Sigmoid colon (tissue), 7 donors: ENCODE data around the gene SLF2. TPM values are rescaled to one million over a fixed set of nuclear protein-coding genes. Genes with fewer than 3 reads are reported as not detected.

Source experiments
- DNase-seq: peaks from one replicate; pipeline ENCODE4 v3.0.0-alpha.2; 2019
- H3K27ac ChIP-seq, 4 donors: fragments of 200-600 bp; sonication (generic); one replicate each; pipeline ENCODE4 v1.5.1; 2016 to 2019; ENCODE audit warnings: mild to moderate bottlenecking in 1 of 4
- H3K27me3 ChIP-seq, 3 donors: fragments of 200-600 bp; sonication (generic); one replicate each; pipeline ENCODE4 v1.5.1; 2019; ENCODE audit warnings: mild to moderate bottlenecking in 1 of 3
- H3K36me3 ChIP-seq, 4 donors: fragments of 200-600 bp; sonication (generic); one replicate each; pipeline ENCODE4 v1.5.1; 2016 to 2019
- H3K4me1 ChIP-seq, 4 donors: fragments of 200-600 bp; sonication (generic); one replicate each; pipeline ENCODE4 v1.5.1; 2017 to 2019
- H3K4me3 ChIP-seq, 4 donors: fragments of 200-600 bp; sonication (generic); one replicate each; pipeline ENCODE4 v1.5.1; 2017 to 2019; ENCODE audit warnings: mild to moderate bottlenecking in 2 of 4, moderate library complexity in 1 of 4
- H3K9me3 ChIP-seq, 4 donors: fragments of 200-600 bp in 3 of 4; sonication (generic) in 3 of 4; one replicate each; pipeline versions ENCODE4 v1.5.1 to v1.6.1; 2013 to 2019
- EP300 ChIP-seq, 4 donors: sonication (generic); formaldehyde crosslinking; IDR thresholded peaks; one replicate each; pipeline ENCODE4 v1.6.1; 2017; ENCODE audit warnings: antibody characterized with exemption in 4 of 4
- POLR2A ChIP-seq, 2 donors: fragments of 450-650 bp; IDR thresholded peaks; one replicate each; pipeline ENCODE4 v1.6.1; 2016; ENCODE audit warnings: antibody characterized with exemption in 2 of 2, mild to moderate bottlenecking in 2 of 2, moderate library complexity in 2 of 2
- POLR2AphosphoS5 ChIP-seq, 4 donors: sonication (generic); formaldehyde crosslinking; IDR thresholded peaks; one replicate each; pipeline ENCODE4 v1.6.1; 2017; ENCODE audit warnings: antibody characterized with exemption in 4 of 4
- WGBS, 2 donors: extraction: QIAGEN DNeasy Blood & Tissue Kit; methylation state at CpG; one replicate each; pipeline ENCODE4 v1.1.7; 2013; 5-methylcytosine and 5-hydroxymethylcytosine counted together
- intact Hi-C: fragments of 100-400 bp; cut with DNase I; formaldehyde crosslinking; loops from one replicate; pipeline ENCODE4 v1.15.1; 2023
- polyA plus RNA-seq, 3 donors: library from polyadenylated mRNA; stranded (reverse); fragments of 200-250 nt; gene quantifications; one replicate each; pipeline ENCODE4 v1.2.3, GENCODE V29; 2013
- total RNA-seq, 4 donors: library from RNA; depleted of rRNA; stranded (reverse); fragments of >200 nt; gene quantifications; one replicate each; pipeline ENCODE4 v1.1.0, GENCODE V29; 2016
- TF ChIP-seq, protein P1 (sequence below), 4 experiments: fragments of 450-650 bp in 3 of 4; fragments of 200-600 bp in 1 of 4; IDR thresholded peaks; one replicate each; pipeline ENCODE4 v1.5.1; 2016 to 2019; ENCODE audit warnings: antibody characterized with exemption in 4 of 4, mild to moderate bottlenecking in 3 of 4, moderate library complexity in 2 of 4
- donor health status: healthy with polysubstance abuse.
- donor health status: Bipolar disorder and iron deficiency.
- donor health status: healthy.

SLF2 gene
- total and polyA plus RNA-seq, 7 donors: 3.2 to 49.9 (median 31.8) TPM

DNA sequence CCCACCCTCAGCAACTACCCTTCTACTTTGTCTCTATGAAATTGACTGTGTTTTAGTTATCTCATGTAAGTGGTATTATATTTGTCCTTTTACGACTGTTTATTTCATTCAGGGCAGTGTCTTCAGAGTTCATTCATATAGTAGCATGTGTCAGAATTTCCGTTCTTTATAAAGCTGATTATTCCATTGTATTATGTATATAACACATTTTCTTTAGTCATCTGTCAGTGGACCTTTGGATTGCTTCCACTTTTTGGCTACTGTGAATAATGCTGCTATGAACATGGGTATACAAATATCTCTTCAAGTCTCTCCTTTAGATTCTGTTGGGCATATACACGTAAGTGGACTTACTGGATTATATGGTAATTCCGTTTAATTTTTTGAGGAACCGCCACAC, 14.5 kb downstream of the SLF2 start:
- Histone ChIP-seq H3K4me3 (no peak overlapping the region), H3K27me3 (no peaks in the 10 kb centered on the region), H3K36me3 (peaks cover 28 to 97% (median 40%) of the 10 kb centered on the region in 4 donors), H3K27ac (no peak overlapping the region), H3K4me1 (no peaks in the 10 kb centered on the region), H3K9me3 (no peaks in the 10 kb centered on the region)
- TF ChIP-seq, protein P1, sequence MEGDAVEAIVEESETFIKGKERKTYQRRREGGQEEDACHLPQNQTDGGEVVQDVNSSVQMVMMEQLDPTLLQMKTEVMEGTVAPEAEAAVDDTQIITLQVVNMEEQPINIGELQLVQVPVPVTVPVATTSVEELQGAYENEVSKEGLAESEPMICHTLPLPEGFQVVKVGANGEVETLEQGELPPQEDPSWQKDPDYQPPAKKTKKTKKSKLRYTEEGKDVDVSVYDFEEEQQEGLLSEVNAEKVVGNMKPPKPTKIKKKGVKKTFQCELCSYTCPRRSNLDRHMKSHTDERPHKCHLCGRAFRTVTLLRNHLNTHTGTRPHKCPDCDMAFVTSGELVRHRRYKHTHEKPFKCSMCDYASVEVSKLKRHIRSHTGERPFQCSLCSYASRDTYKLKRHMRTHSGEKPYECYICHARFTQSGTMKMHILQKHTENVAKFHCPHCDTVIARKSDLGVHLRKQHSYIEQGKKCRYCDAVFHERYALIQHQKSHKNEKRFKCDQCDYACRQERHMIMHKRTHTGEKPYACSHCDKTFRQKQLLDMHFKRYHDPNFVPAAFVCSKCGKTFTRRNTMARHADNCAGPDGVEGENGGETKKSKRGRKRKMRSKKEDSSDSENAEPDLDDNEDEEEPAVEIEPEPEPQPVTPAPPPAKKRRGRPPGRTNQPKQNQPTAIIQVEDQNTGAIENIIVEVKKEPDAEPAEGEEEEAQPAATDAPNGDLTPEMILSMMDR (IDR thresholded peaks at IDR 0.05): no peak
- TF ChIP-seq POLR2AphosphoS5 (IDR thresholded peaks at IDR 0.05): no peak
- no peak for TF ChIP-seq EP300 (IDR thresholded peaks at IDR 0.05)
- TF ChIP-seq POLR2A (IDR thresholded peaks at IDR 0.05): no peak
- no peak for DNase-seq
- 84 to 93% methylated on average over 5 of the region's 5 CpGs for WGBS, 2 donors
- intact Hi-C loops: loop anchor here (5.0 kb wide), 1 partner anchor 35 kb away; no protein-coding TSS in a partner anchor

DNA sequence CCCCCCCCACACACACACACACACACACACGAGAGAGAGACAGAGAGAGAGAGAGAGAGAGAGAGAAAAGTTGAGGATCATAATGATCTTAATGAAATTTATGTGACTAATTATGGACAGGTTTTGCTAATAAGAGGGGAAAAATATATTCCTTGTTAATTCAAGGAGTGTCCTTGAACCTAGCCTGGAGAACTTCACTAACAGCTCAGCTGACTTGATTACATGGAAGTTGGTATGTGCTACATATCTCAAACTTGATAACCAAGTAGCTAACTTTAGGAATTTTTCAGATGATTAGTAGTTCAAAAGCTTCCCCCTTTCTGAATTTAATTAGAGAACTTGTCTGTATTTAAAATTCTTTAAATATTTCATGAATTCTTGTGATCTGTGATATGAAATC, 15.3 kb downstream of the SLF2 start:
- intact Hi-C loops: loop anchor here (5.0 kb wide), 1 partner anchor 34 kb away; no protein-coding TSS in a partner anchor
- Histone ChIP-seq H3K4me1 (no peaks in the 10 kb centered on the region), H3K27ac (no peak overlapping the region), H3K36me3 (peaks cover 29 to 97% (median 45%) of the 10 kb centered on the region in 4 donors), H3K27me3 (no peaks in the 10 kb centered on the region), H3K9me3 (no peaks in the 10 kb centered on the region), H3K4me3 (no peak overlapping the region)
- 35 to 81% methylated on average over 1 of the region's 1 CpG for WGBS, 2 donors
- DNase-seq: no peak
- TF ChIP-seq, protein P1 (IDR thresholded peaks at IDR 0.05): no peak
- no peak for TF ChIP-seq POLR2A (IDR thresholded peaks at IDR 0.05)
- no peak for TF ChIP-seq EP300 (IDR thresholded peaks at IDR 0.05)
- no peak for TF ChIP-seq POLR2AphosphoS5 (IDR thresholded peaks at IDR 0.05)

DNA sequence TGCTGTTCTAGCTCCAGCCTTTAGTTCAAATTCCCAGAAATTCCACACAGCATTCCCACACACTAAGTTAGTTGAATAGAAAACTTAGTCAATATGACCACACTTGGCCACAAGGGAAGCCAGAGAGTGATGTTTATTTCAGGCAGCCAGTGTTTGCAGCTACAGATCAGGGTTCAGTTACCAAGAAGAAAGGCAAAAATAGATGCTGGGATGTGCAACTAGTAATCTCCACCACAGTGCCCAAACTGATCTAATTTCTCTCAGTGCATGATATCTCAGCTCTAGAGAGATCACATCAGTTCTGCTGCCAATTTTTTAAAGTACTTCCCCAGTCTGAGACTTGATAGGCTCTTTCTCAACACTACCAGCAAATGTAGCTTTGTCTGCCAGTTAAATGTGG, 17.6 kb downstream of the SLF2 start:
- Histone ChIP-seq H3K9me3 (no peaks in the 10 kb centered on the region), H3K4me3 (no peak overlapping the region), H3K36me3 (peaks cover 17 to 97% (median 43%) of the 10 kb centered on the region in 4 donors), H3K27me3 (no peaks in the 10 kb centered on the region), H3K27ac (no peak overlapping the region), H3K4me1 (no peaks in the 10 kb centered on the region)
- intact Hi-C loops: no loop called here
- no peak for DNase-seq
- TF ChIP-seq, protein P1 (IDR thresholded peaks at IDR 0.05): no peak
- TF ChIP-seq POLR2AphosphoS5 (IDR thresholded peaks at IDR 0.05) (no peak), EP300 (IDR thresholded peaks at IDR 0.05) (no peak), POLR2A (IDR thresholded peaks at IDR 0.05) (no peak)

DNA sequence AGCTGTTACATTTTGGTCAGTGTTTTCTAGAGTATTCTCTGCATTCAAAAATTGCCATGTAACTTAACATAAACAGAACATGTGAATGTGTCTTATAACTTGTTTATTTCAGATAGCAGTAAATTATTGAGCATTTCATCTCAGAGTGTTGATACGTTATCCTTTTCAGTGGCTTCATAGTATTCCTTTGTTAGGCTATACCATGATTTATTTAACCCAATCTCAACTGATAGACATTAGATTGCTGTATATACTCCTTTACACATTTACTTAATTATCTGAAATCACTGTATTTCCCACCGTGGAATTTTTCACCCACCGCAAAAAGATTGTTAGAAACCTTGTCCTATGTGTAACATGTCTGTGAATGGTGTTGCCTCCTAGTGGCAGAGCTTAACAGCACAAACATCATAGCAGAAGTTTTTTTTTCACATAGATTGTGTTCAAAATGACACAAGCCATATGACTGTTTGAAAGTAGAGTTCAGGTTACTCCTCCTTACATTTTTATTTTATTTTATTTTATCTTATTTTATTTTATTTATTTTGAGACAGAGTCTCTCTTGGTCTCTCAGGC, 21.4 kb downstream of the SLF2 start:
- intact Hi-C loops: no loop called here
- Histone ChIP-seq H3K4me3 (no peak overlapping the region), H3K27me3 (no peaks in the 10 kb centered on the region), H3K4me1 (no peaks in the 10 kb centered on the region), H3K27ac (no peak overlapping the region), H3K9me3 (no peaks in the 10 kb centered on the region), H3K36me3 (peaks cover 12 to 100% (median 59%) of the 10 kb centered on the region in 4 donors)
- no peak for DNase-seq
- TF ChIP-seq POLR2A (IDR thresholded peaks at IDR 0.05) (no peak), EP300 (IDR thresholded peaks at IDR 0.05) (no peak), POLR2AphosphoS5 (IDR thresholded peaks at IDR 0.05) (no peak)
- TF ChIP-seq, protein P1 (IDR thresholded peaks at IDR 0.05): no peak
- 93 to 97% methylated on average over 3 of the region's 3 CpGs for WGBS, 2 donors
